HS-27A (cell line): Measurements from ENCODE around the gene S100PBP.
"Not testable (repeated sequence)": the region's sequence is repeated elsewhere in the genome, so short reads cannot be mapped to it uniquely, and the experiment has no call there.

Source experiments
- DNase-seq: peaks from one replicate; pipeline ENCODE4 v3.0.0-alpha.2; 2012; ENCODE audit warnings: low read depth, missing footprints

S100PBP gene

DNA sequence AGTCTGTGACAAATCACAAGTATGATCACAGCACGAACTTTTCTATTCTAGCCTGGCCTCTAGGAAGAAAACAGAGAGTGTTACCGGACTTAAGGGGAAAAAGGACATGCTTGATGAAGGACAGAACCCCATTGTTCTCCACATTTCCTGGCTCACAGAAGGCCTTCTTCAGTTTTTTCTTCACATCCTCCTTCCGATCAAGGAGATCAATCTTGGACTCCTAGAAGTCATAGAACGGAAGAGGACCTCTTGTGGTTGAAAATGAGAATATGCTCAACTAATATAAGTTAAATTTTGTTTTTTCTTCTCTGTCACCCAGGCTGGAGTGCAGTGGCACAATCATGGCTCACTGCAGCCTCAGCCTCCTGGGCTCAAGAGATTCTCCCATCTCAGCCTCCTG, 30.6 kb upstream of the S100PBP start:
- no peak for DNase-seq

DNA sequence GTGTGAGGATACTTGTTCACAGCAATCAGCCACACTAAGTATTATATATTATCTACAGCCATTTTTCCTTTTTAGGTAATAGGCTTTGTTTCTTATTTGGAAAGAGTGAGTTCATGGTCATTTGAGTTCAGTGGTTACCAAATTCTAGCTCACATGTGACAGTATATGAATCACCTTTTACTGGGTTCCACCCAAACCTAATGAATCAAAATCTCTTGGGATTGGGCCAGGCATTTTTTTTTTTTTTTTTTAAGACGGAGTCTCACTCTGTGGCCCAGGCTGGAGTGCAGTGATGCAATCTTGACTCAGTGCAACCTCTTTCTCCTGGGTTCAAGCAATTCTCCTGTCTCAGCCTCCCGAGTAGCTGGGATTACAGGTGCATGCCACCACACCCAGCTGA, 28.1 kb upstream of the S100PBP start:
- DNase-seq = peak; percentile 63

DNA sequence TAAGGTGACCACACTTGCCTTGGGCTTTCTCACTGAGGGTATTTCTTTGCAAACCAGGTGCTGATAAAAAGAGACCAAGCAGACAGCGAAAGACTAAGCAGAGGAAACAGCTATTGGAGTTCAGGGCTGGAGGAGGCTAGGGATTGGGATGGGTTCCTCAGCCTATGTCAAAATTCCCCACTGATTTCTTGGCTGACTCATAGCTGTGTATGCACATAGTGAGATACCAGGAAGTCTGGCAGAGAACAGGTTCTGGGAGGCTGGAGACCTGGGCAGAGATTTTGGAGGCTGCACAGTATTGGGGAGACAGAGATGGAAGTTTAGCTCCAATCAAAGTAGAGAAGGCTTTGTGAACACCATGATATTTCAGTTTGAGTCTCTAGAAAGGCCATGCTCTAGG, 25.6 kb upstream of the S100PBP start:
- DNase-seq = no peak

DNA sequence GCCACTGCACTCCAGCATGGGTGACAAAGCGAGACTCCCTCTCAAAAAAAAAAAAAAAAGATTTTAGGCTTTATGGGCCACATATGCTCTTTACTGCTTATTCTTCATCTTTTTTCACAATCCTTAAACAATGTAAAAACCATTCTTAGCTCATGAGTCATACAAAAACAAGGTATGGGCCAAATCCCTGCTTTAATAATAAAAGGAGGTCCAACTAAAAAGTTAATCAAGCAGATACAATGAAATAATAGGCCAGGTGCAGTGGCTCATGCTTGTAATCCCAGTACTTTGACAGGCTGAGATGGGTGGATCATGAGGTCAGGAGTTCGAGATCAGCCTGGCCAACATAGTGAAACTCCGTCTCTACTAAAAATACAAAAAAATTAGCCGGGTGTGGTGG, 21.7 kb upstream of the S100PBP start:
- not testable (repeated sequence) for DNase-seq

DNA sequence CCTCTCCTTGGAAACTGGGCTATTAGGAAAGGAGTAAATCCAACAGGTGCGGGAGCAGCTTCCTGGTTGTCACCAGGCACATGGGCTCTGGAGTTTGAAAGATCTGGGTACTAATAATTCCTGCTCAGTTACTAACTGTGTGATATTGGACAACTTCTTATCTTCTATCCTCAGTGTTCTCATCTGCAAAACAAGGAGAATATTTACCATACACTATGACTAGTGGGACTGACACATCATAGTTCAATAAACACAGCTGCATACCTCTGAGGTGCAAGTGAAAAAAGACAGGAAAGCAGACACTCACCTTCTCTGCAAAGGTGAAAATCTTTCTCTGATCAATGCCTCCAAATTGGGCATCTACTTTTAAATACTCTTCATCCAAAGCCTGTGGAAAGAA, 20.0 kb upstream of the S100PBP start:
- no peak for DNase-seq

GRCh38 chr1:32798191-32798590, 19.3 kb upstream of the S100PBP start:
- no peak for DNase-seq

GRCh38 chr1:32798679-32799416, 18.6 kb upstream of the S100PBP start:
- no peak for DNase-seq

GRCh38 chr1:32801096-32801715, 16.2 kb upstream of the S100PBP start:
- DNase-seq = no peak

DNA sequence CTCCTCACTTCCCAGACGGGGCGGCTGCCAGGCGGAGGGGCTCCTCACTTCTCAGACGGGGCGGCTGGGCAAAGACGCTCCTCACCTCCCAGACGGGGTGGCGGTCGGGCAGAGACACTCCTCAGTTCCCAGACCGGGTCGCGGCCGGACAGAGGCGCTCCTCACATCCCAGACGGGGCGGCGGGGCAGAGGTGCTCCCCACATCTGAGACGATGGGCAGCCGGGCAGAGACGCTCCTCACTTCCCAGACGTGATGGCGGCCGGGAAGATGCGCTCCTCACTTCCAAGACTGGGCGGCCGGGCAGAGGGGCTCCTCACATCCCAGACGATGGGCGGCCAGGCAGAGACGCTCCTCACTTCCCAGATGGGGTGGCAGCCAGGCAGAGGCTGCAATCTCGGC, 13.0 kb upstream of the S100PBP start:
- DNase-seq = not testable (repeated sequence)

DNA sequence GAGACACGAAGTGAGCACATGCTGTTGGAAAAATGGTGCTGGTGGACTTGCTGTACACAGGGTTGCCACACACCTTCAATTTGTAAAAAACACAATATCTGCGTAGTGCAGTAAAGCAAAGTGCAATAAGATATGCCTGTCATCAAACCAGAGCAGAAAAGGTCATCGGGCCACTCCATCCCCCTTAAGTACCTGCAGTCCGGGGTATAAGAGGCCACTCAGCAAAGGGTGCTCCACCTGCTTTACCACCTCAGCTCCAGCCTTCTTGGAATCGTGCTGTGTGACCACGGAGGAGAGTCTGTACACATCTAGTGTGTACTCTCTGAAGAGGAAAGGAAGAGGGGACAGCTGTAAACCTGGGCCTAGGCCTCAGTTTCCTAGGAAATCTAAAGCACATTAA, 11.2 kb upstream of the S100PBP start:
- no peak for DNase-seq

GRCh38 chr1:32806910-32807523, 10.4 kb upstream of the S100PBP start:
- DNase-seq = no peak

DNA sequence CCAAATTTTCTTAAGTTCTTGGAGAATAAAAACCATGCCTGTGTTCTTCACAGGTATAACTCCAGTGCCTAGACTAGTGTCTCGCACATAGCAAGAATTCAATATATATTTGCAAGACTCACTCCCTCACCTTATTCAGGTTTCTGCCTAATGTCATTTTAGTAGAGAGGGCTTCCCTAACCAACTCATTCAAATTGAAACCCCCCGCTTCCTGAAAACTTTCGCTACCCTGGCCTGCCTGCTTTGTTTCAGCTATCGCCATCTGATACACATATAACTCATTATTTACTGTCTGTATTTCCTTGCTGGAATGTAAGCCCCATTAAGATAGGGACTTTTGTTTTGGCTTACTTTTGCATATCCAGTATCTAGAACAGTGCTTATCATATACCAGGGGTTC, 8.9 kb upstream of the S100PBP start:
- DNase-seq = no peak

DNA sequence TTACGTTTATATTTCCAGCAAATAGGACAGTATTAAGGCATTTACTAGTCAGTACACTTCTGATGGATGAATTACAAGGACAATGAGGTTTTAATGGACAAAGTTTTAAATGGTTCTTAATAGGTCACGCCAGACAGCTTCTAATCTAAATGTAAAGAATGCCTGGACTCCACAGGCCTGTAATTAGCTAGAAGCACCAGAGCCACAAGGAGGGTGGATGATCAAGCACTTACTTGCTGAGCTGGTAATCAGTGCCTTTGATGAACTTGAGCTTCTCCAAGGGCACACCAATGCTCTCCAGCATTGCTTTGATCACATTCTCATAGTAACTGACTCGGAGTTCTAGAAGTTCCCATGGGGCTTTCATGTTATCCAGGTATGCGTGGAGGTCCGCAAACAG, 7.1 kb upstream of the S100PBP start:
- no peak for DNase-seq

GRCh38 chr1:32811265-32811664, 6.2 kb upstream of the S100PBP start:
- no peak for DNase-seq

GRCh38 chr1:32811917-32812316, 5.5 kb upstream of the S100PBP start:
- DNase-seq = no peak

- no peak for DNase-seq
Measured at GRCh38 chr1:32813941-32814739, 3.3 kb upstream of the S100PBP start.

DNA sequence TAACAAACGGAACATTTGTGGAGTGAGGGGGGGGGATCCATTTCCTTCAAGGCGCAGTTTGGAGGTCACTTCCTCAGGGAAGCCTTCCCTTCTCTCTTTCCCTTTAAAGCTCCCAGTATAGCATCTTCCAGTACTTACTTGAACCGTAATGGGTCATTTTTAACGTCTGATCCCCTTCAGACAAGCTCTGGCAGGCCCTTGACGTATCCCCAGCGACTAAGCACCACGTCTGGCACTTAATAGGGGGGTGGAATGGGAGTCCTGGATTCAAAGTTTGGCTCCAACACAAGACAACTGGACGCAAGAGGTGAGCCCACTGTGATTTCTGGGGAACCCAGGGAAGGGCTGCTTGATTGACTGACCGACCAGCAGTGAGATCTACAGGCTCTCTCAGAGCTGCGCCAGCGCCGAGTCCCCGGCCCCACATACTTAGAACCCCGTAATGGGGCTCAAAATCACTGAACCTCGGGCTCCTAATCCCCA, 736 bp upstream of the S100PBP start:
- no peak for DNase-seq

- DNase-seq = peak; percentile 60
Measured at GRCh38 chr1:32817815-32818786, 648 bp downstream of the S100PBP start.

- DNase-seq = no peak
Measured at GRCh38 chr1:32818804-32819541, 1.5 kb downstream of the S100PBP start.

DNA sequence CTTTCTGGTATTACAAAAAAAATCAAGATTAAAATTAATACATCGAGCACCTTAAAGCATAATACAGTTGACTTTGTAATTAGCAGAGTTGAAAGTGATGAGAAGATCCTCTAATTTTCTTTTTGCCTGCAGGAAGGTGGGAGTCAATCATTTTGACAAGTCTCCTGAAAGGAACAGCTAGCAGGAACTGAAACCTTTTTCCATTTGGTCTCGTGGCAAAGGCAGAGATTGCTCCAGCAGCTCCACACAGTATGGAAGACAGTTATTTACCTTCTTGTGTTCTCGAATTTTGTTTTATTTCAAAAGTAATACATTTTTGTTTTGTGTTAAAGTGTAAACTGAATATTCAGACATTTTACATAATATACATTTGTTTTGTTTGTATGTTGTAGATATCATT, 7.7 kb downstream of the S100PBP start:
- no peak for DNase-seq

DNA sequence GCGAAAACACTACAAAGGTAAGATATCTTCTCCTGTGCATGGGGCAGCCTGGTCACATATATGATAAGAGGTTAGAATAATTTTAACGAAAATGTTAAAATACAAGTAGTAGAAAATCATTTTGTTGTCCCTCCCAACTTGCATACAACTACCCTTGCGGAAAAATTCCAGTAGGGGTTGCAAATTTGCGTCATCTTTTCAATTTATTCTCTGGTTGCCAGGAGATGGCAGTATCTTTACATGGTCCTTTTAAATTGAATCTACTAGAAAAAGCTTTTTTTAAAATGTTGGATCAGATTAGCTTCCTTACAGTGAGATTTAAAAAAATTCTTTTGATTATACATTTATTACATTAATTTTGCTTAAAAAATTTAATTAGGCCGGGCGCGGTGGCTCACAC, 10.9 kb downstream of the S100PBP start:
- no peak for DNase-seq
